PFSK-1 (cell line): ENCODE data around the gene TET3.

Source experiments
- FOXP2 ChIP-seq: optimal IDR thresholded peaks from 2 replicates; pipeline ENCODE3; 2011; ENCODE audit warnings: borderline replicate concordance, control low read depth, inconsistent platforms; ENCODE audit not compliant: insufficient read depth; ENCODE audit errors: extremely low read length, extremely low read depth
- POLR2AphosphoS5 ChIP-seq: IDR thresholded peaks from 2 replicates; pipeline ENCODE4 v1.6.1; 2012; ENCODE audit warnings: low read depth, mild to moderate bottlenecking, control low read depth, low read length, moderate library complexity
- SIN3A ChIP-seq: IDR thresholded peaks from 2 replicates; pipeline ENCODE4 v1.6.1; 2012; ENCODE audit warnings: mild to moderate bottlenecking, low read length, moderate library complexity, borderline replicate concordance; ENCODE audit not compliant: insufficient read depth
- TAF1 ChIP-seq: IDR thresholded peaks from 2 replicates; pipeline ENCODE4 v1.6.1; 2012; ENCODE audit warnings: low read length, control low read depth, borderline replicate concordance; ENCODE audit not compliant: insufficient read depth
- TF ChIP-seq, protein P1 (sequence below), 2 experiments: IDR thresholded peaks; 2 replicates each; pipeline versions ENCODE4 v1.6.1 to v1.8.0; 2011 to 2012; ENCODE audit warnings: low read depth in 2 of 2, low read length in 2 of 2, control low read depth in 1 of 2, inconsistent platforms in 1 of 2, mild to moderate bottlenecking in 1 of 2, moderate library complexity in 1 of 2; ENCODE audit not compliant: insufficient read depth in 1 of 2

DNA sequence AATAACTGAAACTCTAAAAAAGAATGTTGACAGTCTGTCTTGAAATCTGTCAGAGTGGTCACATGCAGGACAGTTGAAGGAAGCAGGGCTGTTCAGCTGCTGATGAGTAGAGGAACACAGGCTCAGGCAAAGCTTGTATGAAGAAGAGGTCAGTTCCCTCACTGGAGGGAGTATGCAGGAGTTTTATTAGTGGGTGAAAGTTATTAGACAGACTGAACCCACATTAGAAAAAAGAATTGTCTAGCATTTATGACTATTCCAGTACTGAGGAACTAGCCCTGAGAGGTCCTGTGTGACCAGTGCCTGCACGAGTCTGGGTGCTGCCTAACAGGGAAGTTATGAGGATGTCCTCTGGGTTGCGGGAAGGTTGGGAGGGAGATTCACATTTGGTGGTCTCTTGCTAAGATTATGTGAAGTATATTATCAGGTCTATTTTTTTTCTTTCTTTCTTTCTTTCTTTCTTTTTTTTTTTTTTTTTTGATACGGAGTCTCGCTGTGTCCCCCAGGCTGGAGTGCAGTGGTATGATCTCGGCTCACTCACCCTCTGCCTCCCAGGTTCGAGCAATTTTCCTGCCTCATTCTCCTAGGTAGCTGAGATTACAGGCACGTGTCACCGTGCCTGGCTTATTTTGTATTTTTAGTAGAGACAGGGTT is 9.6 kb downstream of the TET3 start:
- no peak for TF ChIP-seq POLR2AphosphoS5
- TF ChIP-seq SIN3A = no peak
- TF ChIP-seq, protein P1, sequence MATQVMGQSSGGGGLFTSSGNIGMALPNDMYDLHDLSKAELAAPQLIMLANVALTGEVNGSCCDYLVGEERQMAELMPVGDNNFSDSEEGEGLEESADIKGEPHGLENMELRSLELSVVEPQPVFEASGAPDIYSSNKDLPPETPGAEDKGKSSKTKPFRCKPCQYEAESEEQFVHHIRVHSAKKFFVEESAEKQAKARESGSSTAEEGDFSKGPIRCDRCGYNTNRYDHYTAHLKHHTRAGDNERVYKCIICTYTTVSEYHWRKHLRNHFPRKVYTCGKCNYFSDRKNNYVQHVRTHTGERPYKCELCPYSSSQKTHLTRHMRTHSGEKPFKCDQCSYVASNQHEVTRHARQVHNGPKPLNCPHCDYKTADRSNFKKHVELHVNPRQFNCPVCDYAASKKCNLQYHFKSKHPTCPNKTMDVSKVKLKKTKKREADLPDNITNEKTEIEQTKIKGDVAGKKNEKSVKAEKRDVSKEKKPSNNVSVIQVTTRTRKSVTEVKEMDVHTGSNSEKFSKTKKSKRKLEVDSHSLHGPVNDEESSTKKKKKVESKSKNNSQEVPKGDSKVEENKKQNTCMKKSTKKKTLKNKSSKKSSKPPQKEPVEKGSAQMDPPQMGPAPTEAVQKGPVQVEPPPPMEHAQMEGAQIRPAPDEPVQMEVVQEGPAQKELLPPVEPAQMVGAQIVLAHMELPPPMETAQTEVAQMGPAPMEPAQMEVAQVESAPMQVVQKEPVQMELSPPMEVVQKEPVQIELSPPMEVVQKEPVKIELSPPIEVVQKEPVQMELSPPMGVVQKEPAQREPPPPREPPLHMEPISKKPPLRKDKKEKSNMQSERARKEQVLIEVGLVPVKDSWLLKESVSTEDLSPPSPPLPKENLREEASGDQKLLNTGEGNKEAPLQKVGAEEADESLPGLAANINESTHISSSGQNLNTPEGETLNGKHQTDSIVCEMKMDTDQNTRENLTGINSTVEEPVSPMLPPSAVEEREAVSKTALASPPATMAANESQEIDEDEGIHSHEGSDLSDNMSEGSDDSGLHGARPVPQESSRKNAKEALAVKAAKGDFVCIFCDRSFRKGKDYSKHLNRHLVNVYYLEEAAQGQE (IDR thresholded peaks at IDR 0.05; ENCODE audit: insufficient read depth in 1 of 2, low read depth in 2 of 2, low read length in 2 of 2) = no peak
- no peak for TF ChIP-seq TAF1
- TF ChIP-seq FOXP2 = no peak
